Osteocyte (in vitro differentiated cells): ENCODE data around the gene UBE2L3. TPM values are rescaled to one million over a fixed set of nuclear protein-coding genes. Genes with fewer than 3 reads are reported as not detected.
"Not testable (repeated sequence)": the region's sequence is repeated elsewhere in the genome, so short reads cannot be mapped to it uniquely, and the experiment has no call there.

ENCODE experiments used
- DNase-seq: peaks from one replicate; pipeline ENCODE4 v3.0.0; 2021; ENCODE audit warnings: mixed read lengths; ENCODE audit not compliant: unreplicated experiment; ENCODE audit errors: extremely low spot score
- H3K27ac Mint-ChIP-seq: one replicate; pipeline ENCODE4 v1.8.0; 2021; ENCODE audit warnings: mild to moderate bottlenecking, mixed read lengths; ENCODE audit not compliant: unreplicated experiment
- H3K27me3 Mint-ChIP-seq: one replicate; pipeline ENCODE4 v1.8.0; 2021; ENCODE audit warnings: mixed read lengths; ENCODE audit not compliant: unreplicated experiment
- H3K36me3 Mint-ChIP-seq: one replicate; pipeline ENCODE4 v1.8.0; 2021; ENCODE audit warnings: mixed read lengths; ENCODE audit not compliant: unreplicated experiment
- H3K4me1 Mint-ChIP-seq: one replicate; pipeline ENCODE4 v1.8.0; 2021; ENCODE audit warnings: mixed read lengths; ENCODE audit not compliant: unreplicated experiment
- H3K4me3 Mint-ChIP-seq: one replicate; pipeline ENCODE4 v1.8.0; 2021; ENCODE audit warnings: mild to moderate bottlenecking, moderate library complexity, mixed read lengths; ENCODE audit not compliant: unreplicated experiment
- H3K9me3 Mint-ChIP-seq: one replicate; pipeline ENCODE4 v1.8.0; 2021; ENCODE audit warnings: mixed read lengths; ENCODE audit not compliant: unreplicated experiment
- CTCF ChIP-seq: fragments of 200-600 bp; sonication (generic); IDR thresholded peaks from 2 replicates; pipeline ENCODE4 v1.5.0; 2021; ENCODE audit warnings: antibody characterized with exemption, mild to moderate bottlenecking, moderate library complexity
- total RNA-seq: library from RNA; stranded (reverse); gene quantifications from 2 replicates; pipeline ENCODE4 v1.2.1, GENCODE V29; 2021

UBE2L3 gene
- total RNA-seq, 1 donor from 2014 or later = 57.1 TPM

- H3K4me3 Mint-ChIP-seq, H3K9me3 Mint-ChIP-seq, H3K27ac Mint-ChIP-seq, DNase-seq, H3K4me1 Mint-ChIP-seq, H3K36me3 Mint-ChIP-seq, H3K27me3 Mint-ChIP-seq: not testable (repeated sequence)
Measured at GRCh38 chr22:21551361-21551760, 16.2 kb upstream of the UBE2L3 start, which contains the start of gene RIMBP3C. Gene RIMBP3C (minus strand): TSS chr22:21551461. CDS start chr22:21550976, 485 bp downstream.

- not testable (repeated sequence) for H3K27me3 Mint-ChIP-seq, H3K36me3 Mint-ChIP-seq, H3K4me3 Mint-ChIP-seq, DNase-seq, H3K9me3 Mint-ChIP-seq, H3K4me1 Mint-ChIP-seq, H3K27ac Mint-ChIP-seq
Measured at GRCh38 chr22:21559345-21560125, 8.0 kb upstream of the UBE2L3 start.

GRCh38 chr22:21560657-21561056 lies 6.9 kb upstream of the UBE2L3 start:
- not testable (repeated sequence) for H3K4me1 Mint-ChIP-seq, H3K27ac Mint-ChIP-seq, H3K27me3 Mint-ChIP-seq, DNase-seq, H3K36me3 Mint-ChIP-seq, H3K9me3 Mint-ChIP-seq, H3K4me3 Mint-ChIP-seq

GRCh38 chr22:21563912-21564311 lies 3.6 kb upstream of the UBE2L3 start:
- TF ChIP-seq CTCF = no peak
- peaks cover 5% of the 10 kb centered on the region for H3K4me1 Mint-ChIP-seq
- peaks cover 2% of the 10 kb centered on the region for H3K27me3 Mint-ChIP-seq
- DNase-seq = no peak
- no peaks in the 10 kb centered on the region for H3K36me3 Mint-ChIP-seq
- no peak overlapping the region for H3K4me3 Mint-ChIP-seq
- H3K27ac Mint-ChIP-seq = no peak overlapping the region
- no peaks in the 10 kb centered on the region for H3K9me3 Mint-ChIP-seq

- Mint-ChIP-seq H3K9me3 (no peaks in the 10 kb centered on the region), H3K27me3 (peaks cover 2% of the 10 kb centered on the region), H3K4me3 (no peak overlapping the region), H3K36me3 (peaks cover 1% of the 10 kb centered on the region), H3K4me1 (peaks cover 10% of the 10 kb centered on the region), H3K27ac (no peak overlapping the region)
- no peak for DNase-seq
- no peak for TF ChIP-seq CTCF
Measured at GRCh38 chr22:21564411-21564810, 3.1 kb upstream of the UBE2L3 start.

GRCh38 chr22:21568347-21569075 lies 997 bp downstream of the UBE2L3 start:
- DNase-seq = no peak
- Mint-ChIP-seq H3K27ac (peak overlapping the region; percentile 88), H3K4me3 (peak overlapping the region; percentile 85), H3K4me1 (peaks cover 36% of the 10 kb centered on the region), H3K27me3 (no peaks in the 10 kb centered on the region), H3K9me3 (no peaks in the 10 kb centered on the region), H3K36me3 (peaks cover 2% of the 10 kb centered on the region)
- TF ChIP-seq CTCF = no peak

GRCh38 chr22:21569076-21569427 lies 1.5 kb downstream of the UBE2L3 start:
- Mint-ChIP-seq H3K4me1 (peaks cover 38% of the 10 kb centered on the region), H3K4me3 (peak overlapping the region; percentile 85), H3K27ac (peak overlapping the region; percentile 88)
- H3K27me3 Mint-ChIP-seq, H3K36me3 Mint-ChIP-seq, H3K9me3 Mint-ChIP-seq, DNase-seq: not testable (repeated sequence)
